ENCODE results near the gene AOC3. TPM values are rescaled to one million over a fixed set of nuclear protein-coding genes. Genes with fewer than 3 reads are reported as not detected.
A peak's percentile ranks its signal among the peaks of the same experiment; 100 is the strongest.

The AOC3 gene
- total and polyA plus RNA-seq, 2 of the 13 experiments (the other 11 are each of a cell fraction or from before 2014, with no cell fraction given) = 8.7 to 51.7 TPM

DNA sequence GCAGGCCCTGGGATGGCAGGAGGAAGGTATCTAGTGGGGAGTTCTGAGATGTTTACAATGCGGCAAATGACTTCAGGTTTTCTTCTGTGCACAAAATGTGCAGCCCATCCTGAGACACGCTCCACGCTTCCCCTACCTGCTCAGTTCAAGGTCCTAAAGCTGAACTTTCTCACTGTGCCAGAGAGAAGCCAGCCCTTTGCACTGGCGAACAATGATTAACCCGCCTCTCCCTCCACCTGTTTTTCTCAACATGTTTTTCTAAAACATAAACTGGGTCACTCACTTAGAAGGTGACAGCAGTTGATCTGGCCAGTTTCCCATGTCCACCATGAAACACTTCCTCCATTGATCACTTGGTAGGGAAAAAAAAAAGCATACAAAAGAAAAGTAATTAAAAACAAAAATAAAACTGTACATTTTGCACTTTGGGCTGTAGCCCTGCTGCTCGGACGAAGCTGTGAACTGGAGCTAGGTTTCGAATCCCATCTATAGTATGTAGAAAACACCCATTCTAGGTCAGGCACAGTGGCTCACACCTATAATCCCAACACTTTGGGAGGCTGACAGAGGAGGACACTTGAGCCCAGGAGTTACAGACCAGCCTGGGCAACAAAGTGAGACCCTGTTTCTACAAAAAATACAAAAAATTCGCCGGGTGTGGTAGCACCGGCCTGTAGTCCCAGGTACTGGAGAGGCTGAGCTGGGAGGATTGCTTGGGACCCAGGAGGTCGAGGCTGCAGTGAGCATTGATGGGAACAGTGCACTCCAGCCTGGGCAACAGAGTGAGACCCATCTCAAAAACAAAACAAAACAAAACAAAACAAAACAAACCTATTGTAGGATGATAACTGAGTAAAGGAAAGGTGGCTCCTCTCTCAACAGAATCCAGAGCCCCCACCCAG is 43.5 kb downstream of the AOC3 start (continued):
- TF ChIP-seq HNRNPK (IDR thresholded peaks at IDR 0.05; ENCODE audit: low read depth, low read length, poor library complexity, severe bottlenecking) = no peak
- TF ChIP-seq EP300 (IDR thresholded peaks at IDR 0.05; ENCODE audit: low read depth in 2 of 2, low read length in 2 of 2) = peak in 1 of 2 experiments; percentile 96; a peak in 2 of 4 replicates
- peak; percentile 82; the same call in 1 of the 2 replicates for TF ChIP-seq EP300 (CRISPR knock-in tag; IDR thresholded peaks at IDR 0.05; ENCODE audit: borderline replicate concordance)
- TF ChIP-seq ELF3 (CRISPR knock-in tag; IDR thresholded peaks at IDR 0.05) = peak; percentile 90
- TF ChIP-seq SCMH1 (CRISPR knock-in tag; IDR thresholded peaks at IDR 0.05; ENCODE audit: borderline replicate concordance) = no peak
- TF ChIP-seq KLF15 (CRISPR knock-in tag; IDR thresholded peaks at IDR 0.05; ENCODE audit: borderline replicate concordance) = no peak
- TF ChIP-seq RORA (CRISPR knock-in tag; IDR thresholded peaks at IDR 0.05) = peak; percentile 98
- TF ChIP-seq ZKSCAN1 (IDR thresholded peaks at IDR 0.05; ENCODE audit: low read length) = peak; percentile 32; the same call in 1 of the 2 replicates
- TF ChIP-seq, protein P1, sequence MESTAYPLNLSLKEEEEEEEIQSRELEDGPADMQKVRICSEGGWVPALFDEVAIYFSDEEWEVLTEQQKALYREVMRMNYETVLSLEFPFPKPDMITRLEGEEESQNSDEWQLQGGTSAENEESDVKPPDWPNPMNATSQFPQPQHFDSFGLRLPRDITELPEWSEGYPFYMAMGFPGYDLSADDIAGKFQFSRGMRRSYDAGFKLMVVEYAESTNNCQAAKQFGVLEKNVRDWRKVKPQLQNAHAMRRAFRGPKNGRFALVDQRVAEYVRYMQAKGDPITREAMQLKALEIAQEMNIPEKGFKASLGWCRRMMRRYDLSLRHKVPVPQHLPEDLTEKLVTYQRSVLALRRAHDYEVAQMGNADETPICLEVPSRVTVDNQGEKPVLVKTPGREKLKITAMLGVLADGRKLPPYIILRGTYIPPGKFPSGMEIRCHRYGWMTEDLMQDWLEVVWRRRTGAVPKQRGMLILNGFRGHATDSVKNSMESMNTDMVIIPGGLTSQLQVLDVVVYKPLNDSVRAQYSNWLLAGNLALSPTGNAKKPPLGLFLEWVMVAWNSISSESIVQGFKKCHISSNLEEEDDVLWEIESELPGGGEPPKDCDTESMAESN (CRISPR knock-in tag; conservative IDR thresholded peaks at IDR 0.05) = peak; percentile 63; the same call in 1 of the 2 replicates
- TF ChIP-seq, protein P2, sequence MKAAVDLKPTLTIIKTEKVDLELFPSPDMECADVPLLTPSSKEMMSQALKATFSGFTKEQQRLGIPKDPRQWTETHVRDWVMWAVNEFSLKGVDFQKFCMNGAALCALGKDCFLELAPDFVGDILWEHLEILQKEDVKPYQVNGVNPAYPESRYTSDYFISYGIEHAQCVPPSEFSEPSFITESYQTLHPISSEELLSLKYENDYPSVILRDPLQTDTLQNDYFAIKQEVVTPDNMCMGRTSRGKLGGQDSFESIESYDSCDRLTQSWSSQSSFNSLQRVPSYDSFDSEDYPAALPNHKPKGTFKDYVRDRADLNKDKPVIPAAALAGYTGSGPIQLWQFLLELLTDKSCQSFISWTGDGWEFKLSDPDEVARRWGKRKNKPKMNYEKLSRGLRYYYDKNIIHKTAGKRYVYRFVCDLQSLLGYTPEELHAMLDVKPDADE (CRISPR knock-in tag; IDR thresholded peaks at IDR 0.05) = no peak
- TF ChIP-seq KDM3A (CRISPR knock-in tag; IDR thresholded peaks at IDR 0.05; ENCODE audit: low read depth) = peak; percentile 56
- no peak; the same call in 1 of the 2 replicates for TF ChIP-seq ZFP37 (CRISPR knock-in tag; IDR thresholded peaks at IDR 0.05; ENCODE audit: borderline replicate concordance)
- no peak for TF ChIP-seq SALL2 (CRISPR knock-in tag; IDR thresholded peaks at IDR 0.05)
- TF ChIP-seq TOE1 (CRISPR knock-in tag; IDR thresholded peaks at IDR 0.05) = 0 out of 2 replicates have a peak, but pooled peaks have one; percentile 45
- no peak for TF ChIP-seq ZNF3 (CRISPR knock-in tag; IDR thresholded peaks at IDR 0.05)
- TF ChIP-seq, protein P3, sequence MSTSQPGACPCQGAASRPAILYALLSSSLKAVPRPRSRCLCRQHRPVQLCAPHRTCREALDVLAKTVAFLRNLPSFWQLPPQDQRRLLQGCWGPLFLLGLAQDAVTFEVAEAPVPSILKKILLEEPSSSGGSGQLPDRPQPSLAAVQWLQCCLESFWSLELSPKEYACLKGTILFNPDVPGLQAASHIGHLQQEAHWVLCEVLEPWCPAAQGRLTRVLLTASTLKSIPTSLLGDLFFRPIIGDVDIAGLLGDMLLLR (CRISPR knock-in tag; IDR thresholded peaks at IDR 0.05) = no peak
- no peak for TF ChIP-seq CHD2 (IDR thresholded peaks at IDR 0.05; ENCODE audit: low read depth, low read length)
- TF ChIP-seq ZFX (CRISPR knock-in tag; IDR thresholded peaks at IDR 0.05; ENCODE audit: low read depth) = peak; percentile 55; the same call in 1 of the 2 replicates
- peak; percentile 97 for TF ChIP-seq SALL1 (CRISPR knock-in tag; IDR thresholded peaks at IDR 0.05)
- no peak for TF ChIP-seq MED13 (CRISPR knock-in tag; IDR thresholded peaks at IDR 0.05)
- peak; percentile 87 for TF ChIP-seq HMG20A (CRISPR knock-in tag; IDR thresholded peaks at IDR 0.05; ENCODE audit: borderline replicate concordance)
- TF ChIP-seq, protein P4, sequence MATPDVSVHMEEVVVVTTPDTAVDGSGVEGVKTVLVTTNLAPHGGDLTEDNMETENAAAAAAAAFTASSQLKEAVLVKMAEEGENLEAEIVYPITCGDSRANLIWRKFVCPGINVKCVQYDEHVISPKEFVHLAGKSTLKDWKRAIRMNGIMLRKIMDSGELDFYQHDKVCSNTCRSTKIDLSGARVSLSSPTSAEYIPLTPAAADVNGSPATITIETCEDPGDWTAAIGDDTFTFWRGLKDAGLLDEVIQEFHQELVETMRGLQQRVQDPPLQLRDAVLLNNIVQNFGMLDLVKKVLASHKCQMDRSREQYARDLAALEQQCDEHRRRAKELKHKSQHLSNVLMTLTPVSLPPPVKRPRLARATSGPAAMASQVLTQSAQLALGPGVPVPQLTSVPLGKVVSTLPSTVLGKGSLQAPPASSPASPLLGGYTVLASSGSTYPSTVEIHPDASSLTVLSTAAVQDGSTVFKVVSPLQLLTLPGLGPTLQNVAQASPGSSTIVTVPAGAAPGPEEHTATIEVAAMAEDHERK (CRISPR knock-in tag; IDR thresholded peaks at IDR 0.05; ENCODE audit: low read depth) = no peak

All from HepG2 (cell line).